OCI-LY3 (cell line): ENCODE results near the gene MCTP2.
"Not testable (repeated sequence)": the region's sequence is repeated elsewhere in the genome, so short reads cannot be mapped to it uniquely, and the experiment has no call there.

Source experiments
- EZH2phosphoT487 ChIP-seq: fragments of 200-600 bp; shearing (Covaris generic); IDR thresholded peaks from 2 replicates; pipeline ENCODE4 v1.6.1; 2018; ENCODE audit warnings: antibody characterized with exemption, mixed run types, low read depth
- TF ChIP-seq, protein P1 (sequence below): fragments of 200-600, 300-600 bp; sonication (generic); IDR thresholded peaks from 2 replicates; pipeline ENCODE4 v1.5.1; 2014; ENCODE audit warnings: antibody characterized with exemption, low read length, low read depth

DNA sequence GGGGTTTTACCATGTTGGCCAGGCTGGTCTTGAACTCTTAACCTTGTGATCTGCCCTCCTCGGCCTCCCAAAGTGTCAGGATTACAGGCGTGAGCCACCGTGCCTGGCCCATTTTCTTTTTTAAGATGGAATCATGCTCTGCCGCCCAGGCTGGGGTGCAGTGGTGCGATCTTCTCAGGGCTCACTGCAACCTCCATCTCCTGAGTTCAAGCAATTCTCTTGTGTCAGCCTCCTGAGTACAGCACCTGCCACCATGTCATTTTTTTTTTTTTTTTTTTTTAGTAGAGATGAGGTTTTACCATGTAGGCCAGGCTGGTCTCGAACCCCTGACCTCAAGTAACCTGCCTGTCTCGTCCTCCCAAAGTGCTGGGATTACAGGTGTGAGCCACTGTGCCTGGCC, 26.4 kb downstream of the MCTP2 start:
- TF ChIP-seq, protein P1, sequence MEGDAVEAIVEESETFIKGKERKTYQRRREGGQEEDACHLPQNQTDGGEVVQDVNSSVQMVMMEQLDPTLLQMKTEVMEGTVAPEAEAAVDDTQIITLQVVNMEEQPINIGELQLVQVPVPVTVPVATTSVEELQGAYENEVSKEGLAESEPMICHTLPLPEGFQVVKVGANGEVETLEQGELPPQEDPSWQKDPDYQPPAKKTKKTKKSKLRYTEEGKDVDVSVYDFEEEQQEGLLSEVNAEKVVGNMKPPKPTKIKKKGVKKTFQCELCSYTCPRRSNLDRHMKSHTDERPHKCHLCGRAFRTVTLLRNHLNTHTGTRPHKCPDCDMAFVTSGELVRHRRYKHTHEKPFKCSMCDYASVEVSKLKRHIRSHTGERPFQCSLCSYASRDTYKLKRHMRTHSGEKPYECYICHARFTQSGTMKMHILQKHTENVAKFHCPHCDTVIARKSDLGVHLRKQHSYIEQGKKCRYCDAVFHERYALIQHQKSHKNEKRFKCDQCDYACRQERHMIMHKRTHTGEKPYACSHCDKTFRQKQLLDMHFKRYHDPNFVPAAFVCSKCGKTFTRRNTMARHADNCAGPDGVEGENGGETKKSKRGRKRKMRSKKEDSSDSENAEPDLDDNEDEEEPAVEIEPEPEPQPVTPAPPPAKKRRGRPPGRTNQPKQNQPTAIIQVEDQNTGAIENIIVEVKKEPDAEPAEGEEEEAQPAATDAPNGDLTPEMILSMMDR: not testable (repeated sequence)
- not testable (repeated sequence) for TF ChIP-seq EZH2phosphoT487
